D721Med (cell line): ENCODE results near the gene OBSL1.

ENCODE experiments used
- DNase-seq: peaks from one replicate; pipeline ENCODE4 v3.0.0; 2011; ENCODE audit warnings: low spot score; ENCODE audit not compliant: insufficient read length
- FAIRE-seq: peaks from 2 replicates; lab custom pipeline; 2011; peaks lifted over from hg19 to GRCh38; lab: Jason Lieb, UNC
- TF ChIP-seq, protein P1 (sequence below): IDR thresholded peaks from 2 replicates; pipeline ENCODE4 v1.5.1; 2012; ENCODE audit warnings: mild to moderate bottlenecking, control low read depth; ENCODE audit not compliant: insufficient read depth; ENCODE audit errors: missing control alignments

Gene OBSL1

DNA sequence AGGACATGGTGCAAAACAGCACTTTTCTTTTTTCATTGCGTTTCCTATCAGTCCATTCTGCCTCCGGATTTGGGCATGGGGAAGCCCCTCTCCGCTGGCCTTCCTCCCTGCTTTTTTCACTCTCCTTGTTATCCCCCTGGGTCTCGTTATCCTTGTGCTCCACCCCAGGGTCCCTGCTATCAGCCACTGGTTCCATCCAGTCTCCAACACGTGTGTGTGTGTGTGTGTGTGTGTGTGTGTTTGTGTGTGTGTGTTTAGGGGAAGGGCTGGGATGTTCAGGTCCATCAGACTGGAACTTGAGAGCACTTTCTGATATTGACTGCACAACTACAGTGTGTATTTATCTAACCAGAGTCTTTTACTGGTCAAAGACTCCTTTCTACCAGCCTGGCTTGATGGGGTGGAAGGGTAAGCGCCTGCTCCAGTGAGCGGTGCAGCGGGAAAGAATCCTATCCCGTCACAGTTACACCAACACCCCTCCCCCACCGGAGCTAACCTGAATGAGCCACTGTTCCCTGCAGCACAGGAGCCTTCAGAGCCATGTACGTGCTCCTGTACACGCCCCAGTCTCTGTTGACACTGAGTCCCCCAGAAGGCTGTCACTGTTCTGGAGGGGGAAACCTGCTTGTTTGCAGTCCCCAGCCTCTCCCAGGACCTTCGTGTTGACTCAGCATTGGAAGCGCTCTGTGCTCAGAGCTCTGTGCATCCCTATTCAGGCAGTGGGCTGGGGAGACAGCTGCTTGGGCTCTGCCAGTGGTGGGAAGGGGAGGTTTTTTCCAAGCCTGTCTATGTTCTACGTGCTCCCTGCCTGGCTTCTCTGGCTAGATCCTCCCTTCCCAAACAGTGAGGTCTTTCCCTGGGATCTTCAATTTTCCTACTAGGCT, 5.4 kb upstream of the OBSL1 start:
- FAIRE-seq (no peak), DNase-seq (no peak)
- TF ChIP-seq, protein P1, sequence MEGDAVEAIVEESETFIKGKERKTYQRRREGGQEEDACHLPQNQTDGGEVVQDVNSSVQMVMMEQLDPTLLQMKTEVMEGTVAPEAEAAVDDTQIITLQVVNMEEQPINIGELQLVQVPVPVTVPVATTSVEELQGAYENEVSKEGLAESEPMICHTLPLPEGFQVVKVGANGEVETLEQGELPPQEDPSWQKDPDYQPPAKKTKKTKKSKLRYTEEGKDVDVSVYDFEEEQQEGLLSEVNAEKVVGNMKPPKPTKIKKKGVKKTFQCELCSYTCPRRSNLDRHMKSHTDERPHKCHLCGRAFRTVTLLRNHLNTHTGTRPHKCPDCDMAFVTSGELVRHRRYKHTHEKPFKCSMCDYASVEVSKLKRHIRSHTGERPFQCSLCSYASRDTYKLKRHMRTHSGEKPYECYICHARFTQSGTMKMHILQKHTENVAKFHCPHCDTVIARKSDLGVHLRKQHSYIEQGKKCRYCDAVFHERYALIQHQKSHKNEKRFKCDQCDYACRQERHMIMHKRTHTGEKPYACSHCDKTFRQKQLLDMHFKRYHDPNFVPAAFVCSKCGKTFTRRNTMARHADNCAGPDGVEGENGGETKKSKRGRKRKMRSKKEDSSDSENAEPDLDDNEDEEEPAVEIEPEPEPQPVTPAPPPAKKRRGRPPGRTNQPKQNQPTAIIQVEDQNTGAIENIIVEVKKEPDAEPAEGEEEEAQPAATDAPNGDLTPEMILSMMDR, result no peak

DNA sequence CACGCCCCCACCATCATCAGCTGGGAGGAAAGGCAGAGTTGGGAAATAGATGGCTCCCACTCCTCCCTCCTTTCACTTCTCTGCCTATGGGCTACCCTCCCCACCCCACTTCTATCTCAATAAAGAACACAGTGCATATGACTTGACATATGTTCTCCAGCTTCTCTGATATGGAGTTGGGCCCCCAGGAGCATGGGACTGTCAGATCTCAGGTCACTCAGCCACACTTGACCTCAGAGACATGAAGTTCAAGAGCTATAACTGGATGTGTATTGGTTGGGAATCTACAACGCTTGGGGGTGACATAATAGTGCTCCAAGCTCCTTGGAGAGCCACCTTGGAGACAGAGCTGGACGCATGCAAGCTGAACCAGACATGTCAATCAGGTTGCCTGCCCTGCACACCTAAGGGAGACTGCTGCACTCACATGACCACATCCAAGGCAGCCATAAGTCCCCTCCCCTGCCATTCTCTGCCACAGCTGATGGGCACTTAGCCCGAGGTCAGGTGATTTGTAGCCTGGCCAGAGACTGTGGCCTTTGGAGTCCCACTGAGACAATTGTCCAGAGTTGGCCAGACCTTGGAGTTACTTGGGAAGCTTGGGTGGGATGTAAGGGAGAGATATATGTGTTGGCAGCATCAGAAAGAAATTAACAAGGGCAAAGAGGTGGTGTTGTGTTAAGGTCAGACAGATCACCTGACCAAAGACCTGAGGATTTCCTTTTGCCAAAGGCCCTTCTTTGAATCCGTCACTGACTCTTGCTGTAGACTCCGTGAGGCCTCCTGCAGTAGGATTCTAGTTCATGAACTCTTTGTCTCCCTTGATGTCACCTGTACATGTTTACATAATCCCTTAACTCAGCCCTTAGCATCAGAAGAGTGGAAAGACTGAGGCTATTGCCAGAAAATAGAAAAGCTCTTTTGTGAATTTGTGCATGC, 4.5 kb upstream of the OBSL1 start:
- no peak for FAIRE-seq
- DNase-seq, result no peak
- TF ChIP-seq, protein P1, result no peak

GRCh38 chr2:219574484-219575311, 3.4 kb upstream of the OBSL1 start:
- TF ChIP-seq, protein P1, result no peak
- no peak for FAIRE-seq
- DNase-seq, result no peak

GRCh38 chr2:219573166-219573565, 1.8 kb upstream of the OBSL1 start:
- TF ChIP-seq, protein P1, result no peak
- FAIRE-seq (no peak), DNase-seq (no peak)

- TF ChIP-seq, protein P1, result no peak
- DNase-seq, result no peak
- no peak for FAIRE-seq
These were observed 1.1 kb upstream of the OBSL1 start, which contains the start of gene INHA for GRCh38 chr2:219572237-219573001. Gene INHA, plus strand, starts transcription at chr2:219572310. Its CDS starts 65 bp downstream, at chr2:219572375.

DNA sequence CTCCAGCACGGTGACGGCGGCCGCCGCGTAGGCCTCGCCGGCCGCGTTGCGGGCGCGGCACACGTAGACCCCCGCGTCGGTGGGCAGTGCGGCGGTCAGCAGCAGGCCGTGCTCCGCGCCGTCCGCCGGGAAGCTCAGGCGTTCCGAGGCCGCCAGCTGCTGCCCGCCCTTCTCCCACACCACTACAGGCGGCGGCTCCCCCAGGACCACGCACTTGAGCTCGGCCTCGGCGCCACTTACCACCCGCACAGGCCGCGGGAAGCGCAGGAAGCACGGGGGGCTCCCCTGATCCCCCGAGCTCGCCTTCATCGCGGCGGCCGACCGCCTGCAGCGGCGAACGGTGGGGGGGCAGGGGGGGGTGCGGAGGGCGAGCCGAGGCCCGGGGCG, 422 bp downstream of the OBSL1 start:
- FAIRE-seq, result no peak
- no peak for DNase-seq
- TF ChIP-seq, protein P1, result no peak
